WTC11 (cell line): ENCODE data around the gene OGFR.

Experiments used
- CBFB ChIP-seq: sonication (generic); formaldehyde crosslinking; IDR thresholded peaks from 2 replicates; pipeline ENCODE4 v1.8.1; 2022; ENCODE audit warnings: mild to moderate bottlenecking, low read depth, missing genetic modification reagents
- ELF4 ChIP-seq: sonication (generic); formaldehyde crosslinking; IDR thresholded peaks from 2 replicates; pipeline ENCODE4 v1.8.1; 2022; ENCODE audit warnings: low read depth, mild to moderate bottlenecking, moderate library complexity, missing genetic modification reagents
- KAT7 ChIP-seq: sonication (generic); formaldehyde crosslinking; IDR thresholded peaks from 2 replicates; pipeline ENCODE4 v1.8.1; 2023; ENCODE audit warnings: missing genetic modification reagents, mild to moderate bottlenecking, borderline replicate concordance
- NR1H2 ChIP-seq: sonication (generic); formaldehyde crosslinking; IDR thresholded peaks from 2 replicates; pipeline ENCODE4 v1.9.0; 2021; ENCODE audit warnings: mild to moderate bottlenecking, moderate library complexity, missing genetic modification reagents
- NR2C2 ChIP-seq: sonication (generic); formaldehyde crosslinking; IDR thresholded peaks from 2 replicates; pipeline ENCODE4 v1.8.0; 2022; ENCODE audit warnings: mild to moderate bottlenecking, missing genetic modification reagents
- NR3C1 ChIP-seq: sonication (generic); formaldehyde crosslinking; conservative IDR thresholded peaks from 2 replicates; pipeline ENCODE4 v1.8.1; 2023; ENCODE audit warnings: low read depth, mild to moderate bottlenecking, missing genetic modification reagents
- RELA ChIP-seq: sonication (generic); formaldehyde crosslinking; IDR thresholded peaks from 2 replicates; pipeline ENCODE4 v1.8.1; 2022; ENCODE audit warnings: missing genetic modification reagents, mild to moderate bottlenecking, borderline replicate concordance
- TP53 ChIP-seq: sonication (generic); formaldehyde crosslinking; IDR thresholded peaks from 2 replicates; pipeline ENCODE4 v1.8.1; 2023; ENCODE audit warnings: mild to moderate bottlenecking, missing genetic modification reagents
- ZNF219 ChIP-seq: sonication (generic); formaldehyde crosslinking; IDR thresholded peaks from 2 replicates; pipeline ENCODE4 v1.8.0; 2023; ENCODE audit warnings: missing genetic modification reagents, mild to moderate bottlenecking, borderline replicate concordance
- TF ChIP-seq, protein P1 (sequence below): fragments of 200-600 bp; IDR thresholded peaks from 2 replicates; pipeline ENCODE4 v1.8.0; 2022; ENCODE audit warnings: antibody characterized with exemption
- TF ChIP-seq, protein P2 (sequence below): sonication (generic); formaldehyde crosslinking; IDR thresholded peaks from 2 replicates; pipeline ENCODE4 v1.8.1; 2023; ENCODE audit warnings: mild to moderate bottlenecking, missing genetic modification reagents, moderate library complexity
- TF ChIP-seq, protein P3 (sequence below): sonication (generic); formaldehyde crosslinking; IDR thresholded peaks from 2 replicates; pipeline ENCODE4 v1.8.0; 2023; ENCODE audit warnings: mild to moderate bottlenecking, missing genetic modification reagents
- TF ChIP-seq, protein P4 (sequence below): sonication (generic); formaldehyde crosslinking; IDR thresholded peaks from 2 replicates; pipeline ENCODE4 v1.8.0; 2023; ENCODE audit warnings: missing genetic modification reagents, mild to moderate bottlenecking, borderline replicate concordance
- TF ChIP-seq, protein P5 (sequence below): sonication (generic); formaldehyde crosslinking; conservative IDR thresholded peaks from 2 replicates; pipeline ENCODE4 v1.8.1; 2022; ENCODE audit warnings: mild to moderate bottlenecking, missing genetic modification reagents

DNA sequence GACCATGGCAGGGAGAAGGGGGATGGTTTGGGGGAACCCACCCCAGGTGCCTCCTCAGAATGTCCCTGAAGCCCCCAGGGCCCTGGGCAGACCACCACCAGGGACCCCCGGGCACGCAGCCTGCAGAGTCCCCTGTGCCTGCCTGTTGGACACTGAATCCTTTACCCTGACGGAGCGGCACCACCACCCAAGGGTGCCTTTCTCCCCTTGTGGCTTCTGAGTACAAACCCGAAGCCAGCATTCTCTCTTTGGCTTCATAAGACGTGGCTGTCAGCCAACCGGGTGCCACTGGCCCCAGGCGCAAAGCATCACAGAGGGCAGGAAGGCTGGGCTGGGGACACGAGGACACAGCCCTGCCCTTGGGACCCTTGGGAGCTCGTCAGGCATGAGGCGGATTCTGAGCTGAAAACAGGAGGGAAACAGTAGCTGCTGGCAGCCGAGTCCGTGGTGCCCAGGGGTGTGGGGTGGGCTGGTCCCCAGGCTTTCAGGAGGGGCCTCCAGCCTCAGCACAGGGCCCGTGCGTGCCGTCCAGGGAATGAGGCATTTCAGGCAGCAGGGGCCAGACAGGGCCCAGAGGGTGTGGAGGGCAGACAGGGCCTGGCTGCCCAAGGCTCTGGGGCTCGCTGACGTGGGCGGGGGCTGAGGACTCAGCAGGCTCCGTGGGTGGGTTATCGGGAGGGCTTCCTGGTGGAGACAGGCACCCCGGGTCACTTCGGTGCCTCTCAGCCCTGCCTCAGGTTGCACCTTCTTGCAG is 15.8 kb downstream of the OGFR start:
- TF ChIP-seq, protein P1, sequence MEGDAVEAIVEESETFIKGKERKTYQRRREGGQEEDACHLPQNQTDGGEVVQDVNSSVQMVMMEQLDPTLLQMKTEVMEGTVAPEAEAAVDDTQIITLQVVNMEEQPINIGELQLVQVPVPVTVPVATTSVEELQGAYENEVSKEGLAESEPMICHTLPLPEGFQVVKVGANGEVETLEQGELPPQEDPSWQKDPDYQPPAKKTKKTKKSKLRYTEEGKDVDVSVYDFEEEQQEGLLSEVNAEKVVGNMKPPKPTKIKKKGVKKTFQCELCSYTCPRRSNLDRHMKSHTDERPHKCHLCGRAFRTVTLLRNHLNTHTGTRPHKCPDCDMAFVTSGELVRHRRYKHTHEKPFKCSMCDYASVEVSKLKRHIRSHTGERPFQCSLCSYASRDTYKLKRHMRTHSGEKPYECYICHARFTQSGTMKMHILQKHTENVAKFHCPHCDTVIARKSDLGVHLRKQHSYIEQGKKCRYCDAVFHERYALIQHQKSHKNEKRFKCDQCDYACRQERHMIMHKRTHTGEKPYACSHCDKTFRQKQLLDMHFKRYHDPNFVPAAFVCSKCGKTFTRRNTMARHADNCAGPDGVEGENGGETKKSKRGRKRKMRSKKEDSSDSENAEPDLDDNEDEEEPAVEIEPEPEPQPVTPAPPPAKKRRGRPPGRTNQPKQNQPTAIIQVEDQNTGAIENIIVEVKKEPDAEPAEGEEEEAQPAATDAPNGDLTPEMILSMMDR = no peak
- TF ChIP-seq, protein P2, sequence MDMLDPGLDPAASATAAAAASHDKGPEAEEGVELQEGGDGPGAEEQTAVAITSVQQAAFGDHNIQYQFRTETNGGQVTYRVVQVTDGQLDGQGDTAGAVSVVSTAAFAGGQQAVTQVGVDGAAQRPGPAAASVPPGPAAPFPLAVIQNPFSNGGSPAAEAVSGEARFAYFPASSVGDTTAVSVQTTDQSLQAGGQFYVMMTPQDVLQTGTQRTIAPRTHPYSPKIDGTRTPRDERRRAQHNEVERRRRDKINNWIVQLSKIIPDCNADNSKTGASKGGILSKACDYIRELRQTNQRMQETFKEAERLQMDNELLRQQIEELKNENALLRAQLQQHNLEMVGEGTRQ (CRISPR knock-in tag) = no peak
- TF ChIP-seq, protein P3, sequence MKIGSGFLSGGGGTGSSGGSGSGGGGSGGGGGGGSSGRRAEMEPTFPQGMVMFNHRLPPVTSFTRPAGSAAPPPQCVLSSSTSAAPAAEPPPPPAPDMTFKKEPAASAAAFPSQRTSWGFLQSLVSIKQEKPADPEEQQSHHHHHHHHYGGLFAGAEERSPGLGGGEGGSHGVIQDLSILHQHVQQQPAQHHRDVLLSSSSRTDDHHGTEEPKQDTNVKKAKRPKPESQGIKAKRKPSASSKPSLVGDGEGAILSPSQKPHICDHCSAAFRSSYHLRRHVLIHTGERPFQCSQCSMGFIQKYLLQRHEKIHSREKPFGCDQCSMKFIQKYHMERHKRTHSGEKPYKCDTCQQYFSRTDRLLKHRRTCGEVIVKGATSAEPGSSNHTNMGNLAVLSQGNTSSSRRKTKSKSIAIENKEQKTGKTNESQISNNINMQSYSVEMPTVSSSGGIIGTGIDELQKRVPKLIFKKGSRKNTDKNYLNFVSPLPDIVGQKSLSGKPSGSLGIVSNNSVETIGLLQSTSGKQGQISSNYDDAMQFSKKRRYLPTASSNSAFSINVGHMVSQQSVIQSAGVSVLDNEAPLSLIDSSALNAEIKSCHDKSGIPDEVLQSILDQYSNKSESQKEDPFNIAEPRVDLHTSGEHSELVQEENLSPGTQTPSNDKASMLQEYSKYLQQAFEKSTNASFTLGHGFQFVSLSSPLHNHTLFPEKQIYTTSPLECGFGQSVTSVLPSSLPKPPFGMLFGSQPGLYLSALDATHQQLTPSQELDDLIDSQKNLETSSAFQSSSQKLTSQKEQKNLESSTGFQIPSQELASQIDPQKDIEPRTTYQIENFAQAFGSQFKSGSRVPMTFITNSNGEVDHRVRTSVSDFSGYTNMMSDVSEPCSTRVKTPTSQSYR = no peak
- no peak for TF ChIP-seq ELF4 (CRISPR knock-in tag)
- no peak for TF ChIP-seq NR1H2 (CRISPR knock-in tag)
- no peak for TF ChIP-seq CBFB (CRISPR knock-in tag)
- no peak for TF ChIP-seq KAT7 (CRISPR knock-in tag)
- TF ChIP-seq RELA = no peak
- TF ChIP-seq ZNF219 (CRISPR knock-in tag) = no peak
- no peak for TF ChIP-seq NR3C1 (CRISPR knock-in tag)
- TF ChIP-seq, protein P4, sequence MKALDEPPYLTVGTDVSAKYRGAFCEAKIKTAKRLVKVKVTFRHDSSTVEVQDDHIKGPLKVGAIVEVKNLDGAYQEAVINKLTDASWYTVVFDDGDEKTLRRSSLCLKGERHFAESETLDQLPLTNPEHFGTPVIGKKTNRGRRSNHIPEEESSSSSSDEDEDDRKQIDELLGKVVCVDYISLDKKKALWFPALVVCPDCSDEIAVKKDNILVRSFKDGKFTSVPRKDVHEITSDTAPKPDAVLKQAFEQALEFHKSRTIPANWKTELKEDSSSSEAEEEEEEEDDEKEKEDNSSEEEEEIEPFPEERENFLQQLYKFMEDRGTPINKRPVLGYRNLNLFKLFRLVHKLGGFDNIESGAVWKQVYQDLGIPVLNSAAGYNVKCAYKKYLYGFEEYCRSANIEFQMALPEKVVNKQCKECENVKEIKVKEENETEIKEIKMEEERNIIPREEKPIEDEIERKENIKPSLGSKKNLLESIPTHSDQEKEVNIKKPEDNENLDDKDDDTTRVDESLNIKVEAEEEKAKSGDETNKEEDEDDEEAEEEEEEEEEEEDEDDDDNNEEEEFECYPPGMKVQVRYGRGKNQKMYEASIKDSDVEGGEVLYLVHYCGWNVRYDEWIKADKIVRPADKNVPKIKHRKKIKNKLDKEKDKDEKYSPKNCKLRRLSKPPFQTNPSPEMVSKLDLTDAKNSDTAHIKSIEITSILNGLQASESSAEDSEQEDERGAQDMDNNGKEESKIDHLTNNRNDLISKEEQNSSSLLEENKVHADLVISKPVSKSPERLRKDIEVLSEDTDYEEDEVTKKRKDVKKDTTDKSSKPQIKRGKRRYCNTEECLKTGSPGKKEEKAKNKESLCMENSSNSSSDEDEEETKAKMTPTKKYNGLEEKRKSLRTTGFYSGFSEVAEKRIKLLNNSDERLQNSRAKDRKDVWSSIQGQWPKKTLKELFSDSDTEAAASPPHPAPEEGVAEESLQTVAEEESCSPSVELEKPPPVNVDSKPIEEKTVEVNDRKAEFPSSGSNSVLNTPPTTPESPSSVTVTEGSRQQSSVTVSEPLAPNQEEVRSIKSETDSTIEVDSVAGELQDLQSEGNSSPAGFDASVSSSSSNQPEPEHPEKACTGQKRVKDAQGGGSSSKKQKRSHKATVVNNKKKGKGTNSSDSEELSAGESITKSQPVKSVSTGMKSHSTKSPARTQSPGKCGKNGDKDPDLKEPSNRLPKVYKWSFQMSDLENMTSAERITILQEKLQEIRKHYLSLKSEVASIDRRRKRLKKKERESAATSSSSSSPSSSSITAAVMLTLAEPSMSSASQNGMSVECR (CRISPR knock-in tag) = no peak
- TF ChIP-seq NR2C2 (CRISPR knock-in tag) = no peak
- TF ChIP-seq, protein P5, sequence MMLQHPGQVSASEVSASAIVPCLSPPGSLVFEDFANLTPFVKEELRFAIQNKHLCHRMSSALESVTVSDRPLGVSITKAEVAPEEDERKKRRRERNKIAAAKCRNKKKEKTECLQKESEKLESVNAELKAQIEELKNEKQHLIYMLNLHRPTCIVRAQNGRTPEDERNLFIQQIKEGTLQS = no peak
- TF ChIP-seq TP53 (CRISPR knock-in tag) = no peak
